A673 (cell line): ENCODE measurements around the gene HES5. TPM values are rescaled to one million over a fixed set of nuclear protein-coding genes. Genes with fewer than 3 reads are reported as not detected.

Experiments used
- BruUV-seq: library from RNA; stranded (reverse); fragments of 400-500 nt; replicated peaks from 2 replicates; lab custom pipeline; 2021; lab: Mats Ljungman, UMichigan
- CTCF ChIA-PET: fragments of 300-600 bp; sonication (Branson Sonifier 250); formaldehyde crosslinking; loops from one replicate; lab custom pipeline; 2022; ENCODE audit warnings: antibody characterized with exemption; lab: Charles Lee
- POLR2A ChIA-PET: fragments of 300-600 bp; sonication (Branson Sonifier 250); formaldehyde crosslinking; loops from one replicate; lab custom pipeline; 2022; ENCODE audit warnings: antibody characterized with exemption; ENCODE audit not compliant: low non-redundant PET; lab: Charles Lee
- DNase-seq: peaks from one replicate; pipeline ENCODE4 v3.0.0-alpha.2; 2015; ENCODE audit warnings: low spot score
- H3K27ac ChIP-seq: fragments of 200-600 bp; sonication (generic); 2 replicates; pipeline ENCODE4 v1.5.1; 2016; ENCODE audit warnings: mixed run types, low read depth, mild to moderate bottlenecking, mixed read lengths, antibody characterized with exemption, low read length; ENCODE audit not compliant: poor library complexity, severe bottlenecking
- H3K27me3 ChIP-seq: fragments of 200-600 bp; sonication (generic); replicated peaks from 2 replicates; pipeline ENCODE4 v1.6.1; 2017; ENCODE audit warnings: mixed run types, low read depth, mild to moderate bottlenecking, mixed read lengths, antibody characterized with exemption, low read length; ENCODE audit not compliant: insufficient read depth, poor library complexity
- H3K36me3 ChIP-seq: fragments of 200-600 bp; sonication (generic); 2 replicates; pipeline ENCODE4 v1.6.1; 2016; ENCODE audit warnings: mixed run types, mild to moderate bottlenecking, mixed read lengths, antibody characterized with exemption, low read length; ENCODE audit not compliant: insufficient read depth, poor library complexity, severe bottlenecking
- H3K4me1 ChIP-seq: fragments of 200-600 bp; sonication (generic); 2 replicates; pipeline ENCODE4 v1.6.1; 2017; ENCODE audit warnings: mixed run types, mild to moderate bottlenecking, mixed read lengths, antibody characterized with exemption, low read length; ENCODE audit not compliant: insufficient read depth, poor library complexity, severe bottlenecking
- H3K4me3 ChIP-seq: fragments of 200-600 bp; sonication (generic); 2 replicates; pipeline ENCODE4 v1.5.1; 2016; ENCODE audit warnings: low read depth, mixed run types, mild to moderate bottlenecking, mixed read lengths, low read length; ENCODE audit not compliant: poor library complexity, severe bottlenecking
- H3K9me3 ChIP-seq: fragments of 200-600 bp; sonication (generic); 2 replicates; pipeline ENCODE4 v1.6.1; 2016; ENCODE audit warnings: mixed run types, low read depth, mild to moderate bottlenecking, mixed read lengths, antibody characterized with exemption, low read length; ENCODE audit not compliant: poor library complexity, severe bottlenecking
- EZH2 ChIP-seq: fragments of 200-600 bp; sonication (generic); IDR thresholded peaks from 2 replicates; pipeline ENCODE4 v1.6.1; 2017; ENCODE audit warnings: borderline replicate concordance, low read depth, mild to moderate bottlenecking, mixed read lengths, antibody characterized with exemption, low read length; ENCODE audit not compliant: poor library complexity, severe bottlenecking
- intact Hi-C: fragments of 100-400 bp; cut with micrococcal nuclease; formaldehyde crosslinking; loops from one replicate; pipeline ENCODE4 v1.10.0; 2022; ENCODE audit not compliant: unreplicated experiment
- total RNA-seq: library from RNA; stranded (reverse); gene quantifications from 2 replicates; pipeline ENCODE4 v1.2.3, GENCODE V29; 2021
- TF ChIP-seq, protein P1 (sequence below): fragments of 300-800, 200-600 bp; sonication (generic); conservative IDR thresholded peaks from 2 replicates; pipeline ENCODE4 v1.5.1; 2017; ENCODE audit warnings: low read depth, mild to moderate bottlenecking, antibody characterized with exemption, low read length, moderate library complexity, mixed read lengths

The HES5 gene
- total RNA-seq, 1 experiment from 2014 or later = not detected

DNA sequence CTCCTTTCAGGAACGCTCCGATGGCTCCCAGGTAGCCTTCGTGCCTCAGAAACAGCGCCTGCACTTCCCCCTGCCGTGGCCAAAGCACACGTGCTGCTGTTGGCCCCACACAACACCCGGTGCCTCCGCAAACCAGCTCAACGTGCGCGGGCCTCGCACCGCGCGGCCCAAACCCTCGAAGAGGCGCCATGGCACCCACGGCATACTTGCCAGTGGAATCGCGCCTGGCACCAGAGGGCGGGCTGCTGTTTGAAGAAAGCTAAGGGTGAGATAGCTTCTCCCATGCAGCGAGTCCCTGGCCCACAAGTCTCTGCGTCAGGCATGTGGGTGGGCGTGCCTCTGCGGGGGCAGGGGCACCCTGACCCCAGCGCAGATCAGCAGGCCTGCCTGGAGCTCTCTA, 11.5 kb downstream of the HES5 start:
- CTCF ChIA-PET = no interaction called here

DNA sequence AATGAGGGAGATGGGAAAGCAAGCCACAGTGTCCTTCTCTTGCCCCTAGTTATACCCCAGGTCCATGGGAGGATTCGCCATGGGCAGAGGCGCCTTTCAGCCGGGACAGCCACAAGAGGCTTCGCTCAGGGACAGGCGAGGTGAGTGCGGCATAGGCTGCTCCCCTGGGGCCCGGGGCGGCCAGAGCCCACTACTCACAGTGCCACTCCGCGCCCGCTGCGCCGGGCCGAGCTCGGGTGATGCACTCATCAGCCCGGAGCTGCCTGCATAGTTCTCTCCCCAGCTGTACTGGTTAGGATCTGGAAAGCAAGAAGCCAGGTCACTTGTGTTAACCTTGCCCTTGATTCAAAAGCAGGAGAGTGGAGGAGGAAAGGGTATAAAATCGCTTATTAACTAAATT, 12.1 kb downstream of the HES5 start:
- intact Hi-C loops = no loop called here
- no TSS peak for BruUV-seq
- ChIA-PET POLR2A (no interaction called here), CTCF (no interaction called here)
- peaks cover 75% of the 10 kb centered on the region for H3K36me3 ChIP-seq
- H3K27me3 ChIP-seq = no peaks in the 10 kb centered on the region
- TF ChIP-seq, protein P1, sequence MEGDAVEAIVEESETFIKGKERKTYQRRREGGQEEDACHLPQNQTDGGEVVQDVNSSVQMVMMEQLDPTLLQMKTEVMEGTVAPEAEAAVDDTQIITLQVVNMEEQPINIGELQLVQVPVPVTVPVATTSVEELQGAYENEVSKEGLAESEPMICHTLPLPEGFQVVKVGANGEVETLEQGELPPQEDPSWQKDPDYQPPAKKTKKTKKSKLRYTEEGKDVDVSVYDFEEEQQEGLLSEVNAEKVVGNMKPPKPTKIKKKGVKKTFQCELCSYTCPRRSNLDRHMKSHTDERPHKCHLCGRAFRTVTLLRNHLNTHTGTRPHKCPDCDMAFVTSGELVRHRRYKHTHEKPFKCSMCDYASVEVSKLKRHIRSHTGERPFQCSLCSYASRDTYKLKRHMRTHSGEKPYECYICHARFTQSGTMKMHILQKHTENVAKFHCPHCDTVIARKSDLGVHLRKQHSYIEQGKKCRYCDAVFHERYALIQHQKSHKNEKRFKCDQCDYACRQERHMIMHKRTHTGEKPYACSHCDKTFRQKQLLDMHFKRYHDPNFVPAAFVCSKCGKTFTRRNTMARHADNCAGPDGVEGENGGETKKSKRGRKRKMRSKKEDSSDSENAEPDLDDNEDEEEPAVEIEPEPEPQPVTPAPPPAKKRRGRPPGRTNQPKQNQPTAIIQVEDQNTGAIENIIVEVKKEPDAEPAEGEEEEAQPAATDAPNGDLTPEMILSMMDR = no peak
- TF ChIP-seq EZH2 = no peak
- H3K27ac ChIP-seq = no peak overlapping the region
- DNase-seq = no peak
- H3K4me1 ChIP-seq = no peaks in the 10 kb centered on the region
- H3K4me3 ChIP-seq = no peak overlapping the region
- no peaks in the 10 kb centered on the region for H3K9me3 ChIP-seq

More for the DNA sequence above, 11.5 kb downstream of the HES5 start:
- Histone ChIP-seq H3K36me3 (peaks cover 77% of the 10 kb centered on the region), H3K4me3 (no peak overlapping the region), H3K27me3 (no peaks in the 10 kb centered on the region), H3K9me3 (no peaks in the 10 kb centered on the region), H3K4me1 (no peaks in the 10 kb centered on the region), H3K27ac (no peak overlapping the region)
- intact Hi-C loops = no loop called here
- DNase-seq = no peak
- TF ChIP-seq, protein P1 = no peak
- no peak for TF ChIP-seq EZH2
- POLR2A ChIA-PET = no interaction called here
- no TSS peak for BruUV-seq

DNA sequence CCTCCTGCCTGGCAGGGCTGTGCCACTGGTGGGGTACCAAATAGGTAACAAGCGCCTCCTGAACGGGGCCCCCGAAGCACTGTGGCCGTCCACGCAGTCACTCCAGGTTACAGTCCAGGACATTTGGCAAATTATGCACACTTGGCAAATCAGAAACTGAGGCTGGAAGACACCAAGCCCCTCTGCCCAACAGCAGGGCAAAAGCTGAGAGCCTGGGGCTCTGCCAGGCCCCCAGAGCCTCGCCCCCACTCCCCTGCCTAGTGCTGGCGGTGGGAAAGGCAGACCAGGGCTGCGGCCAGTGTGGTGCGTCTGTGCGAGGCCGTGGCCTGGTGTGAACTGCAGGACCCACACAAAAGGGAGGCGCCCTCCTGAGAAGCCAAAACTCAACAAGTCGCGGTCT, 13.1 kb downstream of the HES5 start:
- H3K27ac ChIP-seq = no peak overlapping the region
- POLR2A ChIA-PET = no interaction called here
- H3K4me1 ChIP-seq = no peaks in the 10 kb centered on the region
- H3K4me3 ChIP-seq = no peak overlapping the region
- H3K27me3 ChIP-seq = no peaks in the 10 kb centered on the region
- intact Hi-C loops = no loop called here
- H3K9me3 ChIP-seq = no peaks in the 10 kb centered on the region
- TF ChIP-seq, protein P1 = no peak
- H3K36me3 ChIP-seq = peaks cover 82% of the 10 kb centered on the region
- CTCF ChIA-PET = no interaction called here
- DNase-seq = no peak
- BruUV-seq = no TSS peak
